ACC112 (cell line): ENCODE data around the gene MYO5B.

Experiments used
- H2AFZ ChIP-seq: fragments of 200-600 bp; sonication (generic); one replicate; pipeline ENCODE4 v1.6.0; 2017; ENCODE audit warnings: antibody characterized with exemption, low read length; ENCODE audit not compliant: unreplicated experiment
- H3K27ac ChIP-seq: fragments of 200-600 bp; sonication (generic); 2 replicates; pipeline ENCODE4 v1.5.1; 2014; ENCODE audit warnings: low read depth, mild to moderate bottlenecking, antibody characterized with exemption, low read length, moderate library complexity
- H3K27me3 ChIP-seq: fragments of 200-600 bp; sonication (generic); 2 replicates; pipeline ENCODE4 v1.6.1; 2014; ENCODE audit warnings: mild to moderate bottlenecking, antibody characterized with exemption, low read length, moderate library complexity, mixed read lengths; ENCODE audit not compliant: insufficient read depth
- H3K36me3 ChIP-seq: fragments of 200-600 bp; sonication (generic); 2 replicates; pipeline ENCODE4 v1.6.1; 2016; ENCODE audit warnings: mild to moderate bottlenecking, antibody characterized with exemption, low read length, moderate library complexity, mixed read lengths; ENCODE audit not compliant: insufficient read depth
- H3K4me1 ChIP-seq: fragments of 200-600 bp; sonication (generic); one replicate; pipeline ENCODE4 v1.6.1; 2016; ENCODE audit warnings: low read length, mixed read lengths; ENCODE audit not compliant: insufficient read depth, unreplicated experiment, control insufficient read depth
- H3K4me3 ChIP-seq: fragments of 200-600 bp; sonication (generic); 2 replicates; pipeline ENCODE4 v1.5.1; 2014; ENCODE audit warnings: mild to moderate bottlenecking, low read depth, low read length
- H3K79me2 ChIP-seq: fragments of 200-600 bp; sonication (generic); one replicate; pipeline ENCODE4 v1.6.0; 2016; ENCODE audit warnings: low read length; ENCODE audit not compliant: control insufficient read depth, unreplicated experiment, insufficient read depth

MYO5B gene

DNA sequence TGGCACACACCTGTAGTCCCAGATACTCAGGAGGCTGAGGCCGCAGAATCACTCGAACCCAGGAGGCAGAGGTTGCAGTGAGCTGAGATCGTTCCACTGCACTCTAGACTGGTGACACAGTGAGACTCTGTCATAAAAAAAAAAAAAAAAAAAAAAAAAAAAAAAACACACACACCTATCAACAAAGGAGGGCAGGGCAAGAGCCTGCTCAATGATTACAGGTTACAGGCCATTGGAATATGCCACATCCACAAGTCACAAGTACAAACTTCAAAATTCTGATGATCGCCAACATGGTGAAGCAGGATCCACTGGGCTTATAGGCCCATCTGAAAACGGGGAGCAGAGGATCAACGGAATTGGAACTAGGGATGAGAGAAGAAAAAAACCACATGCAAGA, 6.3 kb downstream of the MYO5B start:
- Histone ChIP-seq H3K79me2 (no peaks in the 10 kb centered on the region), H2AFZ (no peak overlapping the region), H3K36me3 (no peaks in the 10 kb centered on the region), H3K27ac (no peak overlapping the region), H3K4me1 (no peaks in the 10 kb centered on the region), H3K27me3 (peaks cover 46% of the 10 kb centered on the region), H3K4me3 (no peak overlapping the region)

DNA sequence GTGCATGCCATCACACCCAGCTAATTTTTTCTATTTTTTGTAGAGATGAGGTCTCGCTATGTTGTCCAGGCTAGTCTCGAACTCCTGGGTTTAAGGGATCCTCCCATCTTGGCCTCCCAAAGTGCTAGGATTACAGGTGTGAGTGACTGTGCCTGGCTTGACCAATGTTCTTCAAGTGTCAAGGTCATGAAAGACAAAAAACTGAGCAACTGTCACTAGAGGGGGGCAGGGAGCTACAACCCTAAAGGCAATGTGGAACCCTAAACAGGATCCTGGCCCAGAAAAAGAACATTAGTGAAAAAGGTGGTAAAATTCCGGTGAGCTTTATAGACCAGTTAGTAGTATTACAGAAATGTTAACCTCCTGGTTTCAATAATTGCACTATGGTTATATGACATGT, 7.3 kb downstream of the MYO5B start:
- Histone ChIP-seq H3K4me1 (no peaks in the 10 kb centered on the region), H3K27me3 (peaks cover 36% of the 10 kb centered on the region), H3K36me3 (no peaks in the 10 kb centered on the region), H3K79me2 (no peaks in the 10 kb centered on the region), H2AFZ (no peak overlapping the region), H3K4me3 (no peak overlapping the region), H3K27ac (no peak overlapping the region)

DNA sequence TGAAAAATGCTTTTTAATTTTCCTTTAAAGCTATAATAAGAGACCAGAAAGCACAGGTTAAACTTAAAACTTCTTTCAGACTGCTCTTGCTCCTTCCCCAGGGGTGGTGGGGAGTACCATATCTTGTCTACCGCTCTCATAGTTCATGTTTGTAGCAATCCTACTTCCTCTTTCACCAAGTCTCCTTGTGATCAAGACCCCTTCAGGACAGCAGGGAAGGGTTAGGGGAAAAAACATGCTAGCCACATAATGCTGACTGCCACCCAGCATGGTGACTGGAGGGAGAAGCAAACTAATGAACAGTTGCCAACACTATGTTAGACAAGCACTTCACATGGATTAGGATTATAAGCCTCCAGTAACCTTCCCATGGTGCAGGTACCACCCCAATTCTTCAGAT, 8.6 kb downstream of the MYO5B start:
- H2AFZ ChIP-seq: no peak overlapping the region
- H3K79me2 ChIP-seq: no peaks in the 10 kb centered on the region
- H3K27ac ChIP-seq: no peak overlapping the region
- no peaks in the 10 kb centered on the region for H3K36me3 ChIP-seq
- peaks cover 27% of the 10 kb centered on the region for H3K27me3 ChIP-seq
- H3K4me3 ChIP-seq: no peak overlapping the region
- no peaks in the 10 kb centered on the region for H3K4me1 ChIP-seq

DNA sequence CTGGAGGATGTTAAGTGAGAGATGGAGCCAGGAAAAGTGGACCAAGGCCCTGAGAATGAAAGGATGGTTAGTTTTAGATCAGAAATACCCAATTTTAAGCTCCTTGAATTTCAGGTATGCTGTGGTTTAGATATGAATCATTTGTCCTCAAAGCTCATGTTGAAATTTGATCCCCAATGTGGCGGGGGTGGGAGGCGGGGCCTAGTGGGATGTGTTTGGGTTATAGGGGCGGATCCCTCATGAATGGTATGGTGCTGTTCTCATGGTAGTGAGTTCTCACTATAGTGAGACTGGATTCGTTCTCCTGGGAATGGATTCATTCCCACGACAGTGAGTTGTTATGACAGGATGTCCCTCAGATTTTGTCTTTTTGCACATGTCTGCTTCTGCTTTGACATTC, 11.4 kb downstream of the MYO5B start:
- Histone ChIP-seq H3K4me1 (no peaks in the 10 kb centered on the region), H3K27ac (no peak overlapping the region), H3K4me3 (no peak overlapping the region), H3K36me3 (no peaks in the 10 kb centered on the region), H2AFZ (no peak overlapping the region), H3K27me3 (peaks cover 25% of the 10 kb centered on the region), H3K79me2 (no peaks in the 10 kb centered on the region)

DNA sequence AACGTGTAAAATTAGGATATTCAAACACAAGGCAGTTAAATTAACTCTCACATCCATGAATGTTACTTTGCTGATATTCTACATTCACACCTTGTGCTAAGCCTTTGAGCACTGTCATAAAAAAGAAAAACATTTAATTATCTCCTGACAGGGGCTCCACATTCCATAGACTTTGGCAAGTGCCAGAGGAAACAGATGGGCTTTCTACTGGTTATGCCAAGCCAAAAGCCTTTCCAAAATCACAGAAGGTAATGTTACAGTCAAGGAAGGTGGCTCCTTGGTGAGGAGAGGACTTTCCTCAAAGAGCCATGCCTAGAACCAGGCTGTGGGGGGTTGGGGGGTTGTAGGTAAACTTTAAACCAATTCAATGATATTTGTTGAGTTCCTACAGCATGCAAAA, 12.4 kb downstream of the MYO5B start:
- Histone ChIP-seq H3K27ac (no peak overlapping the region), H3K4me1 (no peaks in the 10 kb centered on the region), H3K79me2 (no peaks in the 10 kb centered on the region), H3K4me3 (no peak overlapping the region), H2AFZ (no peak overlapping the region), H3K36me3 (no peaks in the 10 kb centered on the region), H3K27me3 (peaks cover 25% of the 10 kb centered on the region; the same call in 1 of the 2 replicates)

DNA sequence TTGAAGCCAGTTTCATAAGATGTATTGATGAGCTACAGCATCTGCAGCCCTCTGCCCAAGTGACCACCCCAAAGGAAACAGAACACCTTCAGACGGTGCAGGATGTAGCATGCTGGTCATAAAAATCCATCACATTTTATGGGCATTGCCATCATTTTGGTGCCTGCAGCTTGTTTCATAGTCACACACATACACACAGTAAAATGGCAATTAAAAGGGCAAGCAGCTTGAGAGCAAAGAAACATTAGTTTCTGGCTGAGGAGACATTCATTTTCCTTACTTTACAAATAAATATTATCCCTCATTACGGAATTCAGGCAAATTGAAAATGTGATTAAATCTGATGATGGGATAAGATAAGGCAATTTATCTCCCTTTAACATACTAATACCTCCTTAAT, 13.4 kb downstream of the MYO5B start:
- Histone ChIP-seq H3K27ac (no peak overlapping the region), H3K36me3 (no peaks in the 10 kb centered on the region), H3K4me3 (no peak overlapping the region), H3K4me1 (no peaks in the 10 kb centered on the region), H3K79me2 (no peaks in the 10 kb centered on the region), H2AFZ (no peak overlapping the region), H3K27me3 (peaks cover 28% of the 10 kb centered on the region)

DNA sequence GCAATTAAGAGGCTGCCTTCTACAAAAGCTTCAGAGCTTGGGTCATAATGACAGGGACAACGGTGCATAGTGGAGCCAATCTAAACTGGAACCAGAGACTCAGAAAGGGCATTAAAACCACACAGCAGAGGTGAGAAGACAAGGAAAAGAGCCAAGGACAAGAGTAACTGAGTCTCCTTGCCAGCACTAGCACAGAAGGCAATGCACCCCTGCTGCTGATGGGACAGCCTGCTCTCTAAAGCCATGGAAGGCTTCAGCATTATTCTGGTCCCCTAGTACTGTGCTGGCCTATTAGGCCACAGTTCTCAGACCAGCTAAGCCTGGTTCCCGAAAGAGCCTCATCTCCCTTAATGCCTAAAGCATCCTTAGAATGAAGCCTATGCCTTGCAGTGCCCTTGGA, 15.5 kb downstream of the MYO5B start:
- H3K79me2 ChIP-seq: no peaks in the 10 kb centered on the region
- no peaks in the 10 kb centered on the region for H3K36me3 ChIP-seq
- no peak overlapping the region for H2AFZ ChIP-seq
- no peak overlapping the region for H3K27ac ChIP-seq
- no peak overlapping the region for H3K4me3 ChIP-seq
- H3K27me3 ChIP-seq: peaks cover 32% of the 10 kb centered on the region
- H3K4me1 ChIP-seq: no peaks in the 10 kb centered on the region

DNA sequence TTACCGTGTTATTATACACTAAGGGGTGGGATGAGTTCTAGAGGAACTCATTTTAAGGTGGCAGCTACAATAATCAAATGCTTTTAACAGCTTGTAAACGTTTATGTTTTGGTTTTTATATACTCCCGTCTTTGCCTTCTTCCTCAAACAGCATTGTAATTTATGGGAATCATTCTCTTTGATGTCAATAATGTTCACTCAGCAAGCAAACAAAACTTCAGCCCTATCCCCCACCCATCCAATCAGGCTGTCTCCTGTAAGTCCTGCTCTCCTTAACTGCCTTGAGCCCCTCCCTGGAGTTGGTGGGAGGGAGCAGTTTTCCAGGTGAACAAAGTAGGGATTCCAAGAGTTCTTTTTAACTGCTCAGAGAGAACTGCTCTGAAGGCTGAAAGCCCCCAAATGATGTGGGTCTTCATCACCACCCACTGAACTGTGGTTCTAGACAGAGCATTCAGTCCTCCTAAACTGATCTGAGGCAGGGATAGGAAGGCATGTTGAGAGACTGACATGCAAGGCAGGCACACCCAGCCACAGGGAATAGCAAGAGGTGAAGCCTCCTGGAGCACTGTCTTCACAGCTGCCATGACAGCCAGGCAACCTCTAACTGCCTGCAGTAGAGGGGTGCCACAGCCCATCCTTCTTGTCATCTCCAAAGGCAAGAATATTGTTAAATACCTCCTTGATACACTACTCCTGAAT, 17.5 kb downstream of the MYO5B start:
- Histone ChIP-seq H3K4me1 (no peaks in the 10 kb centered on the region), H3K27ac (no peak overlapping the region), H3K79me2 (no peaks in the 10 kb centered on the region), H2AFZ (no peak overlapping the region), H3K4me3 (no peak overlapping the region), H3K27me3 (peaks cover 32% of the 10 kb centered on the region), H3K36me3 (no peaks in the 10 kb centered on the region)

DNA sequence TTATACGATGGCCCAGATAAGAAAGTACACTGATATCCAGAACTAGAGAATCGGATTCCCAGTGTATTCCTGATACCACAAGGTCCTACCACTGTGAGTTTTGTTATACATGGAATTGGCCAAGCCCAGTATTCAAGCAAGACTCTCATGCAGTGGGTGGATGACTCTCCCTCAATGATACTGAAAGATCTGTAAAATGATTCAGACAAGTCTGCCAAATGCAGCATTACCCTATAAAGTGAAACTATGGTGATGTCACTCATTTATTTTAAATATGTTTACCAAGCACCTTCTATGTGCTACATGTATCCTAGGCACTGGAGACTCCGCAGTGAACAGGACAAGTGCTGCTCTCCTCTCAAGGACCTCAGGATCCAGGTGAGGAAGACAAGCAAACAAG, 22.6 kb downstream of the MYO5B start:
- Histone ChIP-seq H3K27ac (no peak overlapping the region), H3K4me1 (no peaks in the 10 kb centered on the region), H2AFZ (no peak overlapping the region), H3K79me2 (no peaks in the 10 kb centered on the region), H3K36me3 (no peaks in the 10 kb centered on the region), H3K4me3 (no peak overlapping the region), H3K27me3 (peaks cover 6% of the 10 kb centered on the region; the same call in 1 of the 2 replicates)

DNA sequence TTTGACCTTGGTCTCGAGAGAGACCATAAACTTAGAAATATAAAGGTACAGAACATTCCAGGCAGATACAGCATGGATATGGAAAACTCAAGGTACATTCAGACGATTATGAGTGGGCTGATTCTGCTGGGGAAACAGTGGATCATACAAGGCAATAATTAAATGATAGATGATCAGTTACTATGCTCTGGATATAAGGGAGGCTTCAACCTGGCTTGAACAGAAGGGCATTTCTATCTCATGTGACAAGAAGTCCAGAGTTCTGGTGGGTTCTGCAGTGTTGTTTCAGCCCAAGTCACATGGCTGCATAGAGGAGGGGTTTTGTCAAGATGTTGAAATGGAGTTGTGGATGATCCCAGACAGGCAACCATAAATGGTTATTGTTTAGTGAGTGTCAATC, 23.5 kb downstream of the MYO5B start:
- no peaks in the 10 kb centered on the region for H3K4me1 ChIP-seq
- no peak overlapping the region for H3K4me3 ChIP-seq
- no peak overlapping the region for H3K27ac ChIP-seq
- no peaks in the 10 kb centered on the region for H3K79me2 ChIP-seq
- peaks cover 6% of the 10 kb centered on the region for H3K27me3 ChIP-seq
- no peak overlapping the region for H2AFZ ChIP-seq
- no peaks in the 10 kb centered on the region for H3K36me3 ChIP-seq

DNA sequence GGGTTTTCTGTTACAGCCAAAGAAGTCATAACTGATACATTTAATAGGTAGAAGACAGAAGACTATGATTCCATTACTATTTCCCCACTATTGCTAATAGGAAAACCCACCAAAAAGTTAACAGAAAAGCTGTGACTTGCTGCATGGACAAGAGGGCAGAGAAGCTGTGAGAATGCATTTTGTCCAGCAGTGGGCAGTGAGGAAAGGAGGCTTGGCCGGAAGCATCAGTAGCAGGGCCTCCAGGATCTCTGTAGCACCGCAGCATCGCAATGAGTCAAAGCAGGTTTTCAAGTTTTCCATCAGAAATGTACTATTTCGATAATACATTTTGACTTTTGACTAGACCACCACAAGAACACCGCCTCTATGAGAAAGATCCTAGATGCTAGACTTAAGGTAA, 24.9 kb downstream of the MYO5B start:
- Histone ChIP-seq H3K27ac (no peak overlapping the region), H3K4me3 (no peak overlapping the region), H3K79me2 (no peaks in the 10 kb centered on the region), H3K36me3 (no peaks in the 10 kb centered on the region), H2AFZ (no peak overlapping the region), H3K27me3 (peaks cover 6% of the 10 kb centered on the region; the same call in 1 of the 2 replicates), H3K4me1 (no peaks in the 10 kb centered on the region)
